Esophagus (tissue), 2 donors: ENCODE measurements around the gene FSCN2. TPM values are rescaled to one million over a fixed set of nuclear protein-coding genes. Genes with fewer than 3 reads are reported as not detected.
"Not testable (repeated sequence)": the region's sequence is repeated elsewhere in the genome, so short reads cannot be mapped to it uniquely, and the experiment has no call there.

Experiments used
- H3K27ac ChIP-seq, 2 donors: one replicate each; pipeline ENCODE4 v1.5.1; 2013; ENCODE audit warnings: low read depth in 2 of 2, mild to moderate bottlenecking in 2 of 2, inconsistent platforms in 1 of 2, low read length in 1 of 2, moderate library complexity in 1 of 2
- H3K27me3 ChIP-seq, 2 donors: one replicate each; pipeline ENCODE4 v1.6.1; 2013; ENCODE audit warnings: low read length in 2 of 2, control low read depth in 1 of 2, mild to moderate bottlenecking in 1 of 2; ENCODE audit not compliant: insufficient read depth in 2 of 2, control insufficient read depth in 1 of 2
- H3K36me3 ChIP-seq, 2 donors: one replicate each; pipeline ENCODE4 v1.6.1; 2013; ENCODE audit warnings: low read length in 1 of 2; ENCODE audit not compliant: control insufficient read depth in 2 of 2, insufficient read depth in 2 of 2
- H3K4me1 ChIP-seq, 2 donors: one replicate each; pipeline ENCODE4 v1.6.1; 2013; ENCODE audit warnings: low read length in 1 of 2; ENCODE audit not compliant: control insufficient read depth in 2 of 2, insufficient read depth in 2 of 2
- H3K4me3 ChIP-seq, 2 donors: one replicate each; pipeline ENCODE4 v1.5.1; 2013; ENCODE audit warnings: low read length in 2 of 2, mild to moderate bottlenecking in 2 of 2, low read depth in 1 of 2, moderate library complexity in 1 of 2
- H3K9me3 ChIP-seq, 2 donors: one replicate each; pipeline ENCODE4 v1.6.1; 2013; ENCODE audit warnings: mild to moderate bottlenecking in 2 of 2, low read depth in 1 of 2, low read length in 1 of 2, moderate library complexity in 1 of 2; ENCODE audit not compliant: control insufficient read depth in 2 of 2, insufficient read depth in 1 of 2
- WGBS, 2 donors: extraction: QIAGEN DNeasy Blood & Tissue Kit; methylation state at CpG; one replicate each; pipeline ENCODE4 v1.1.7; 2013; 5-methylcytosine and 5-hydroxymethylcytosine counted together
- polyA plus RNA-seq, 2 donors: library from polyadenylated mRNA; stranded (reverse); fragments of 200-250 nt; gene quantifications; one replicate each; pipeline ENCODE4 v1.2.3, GENCODE V29; 2013
- donor health status: healthy with polysubstance abuse.
- donor health status: Bipolar disorder and iron deficiency.

FSCN2 gene
- polyA plus RNA-seq, 2 donors, result 0.54 to 2.0 TPM

- Histone ChIP-seq H3K9me3 (no peaks in the 10 kb centered on the region), H3K4me3 (no peak overlapping the region), H3K4me1 (peaks cover 2 to 11% of the 10 kb centered on the region in 2 donors), H3K36me3 (peaks cover 7 to 50% of the 10 kb centered on the region in 2 donors), H3K27me3 (no peaks in the 10 kb centered on the region), H3K27ac (no peak overlapping the region)
- WGBS, 2 donors, result 91 to 93% methylated on average over 6 of the region's 6 CpGs
Observed at GRCh38 chr17:81579298-81579697, 51.1 kb downstream of the FSCN2 start.

- Histone ChIP-seq H3K4me3 (no peak overlapping the region), H3K9me3 (no peaks in the 10 kb centered on the region), H3K36me3 (peaks cover 8 to 46% of the 10 kb centered on the region in 2 donors), H3K27me3 (no peaks in the 10 kb centered on the region), H3K27ac (no peak overlapping the region), H3K4me1 (peaks cover 2 to 11% of the 10 kb centered on the region in 2 donors)
- 93% methylated on average over 10 of the region's 10 CpGs for WGBS, 2 donors
Observed at GRCh38 chr17:81579821-81580321, 51.7 kb downstream of the FSCN2 start.

- peaks cover 2 to 11% of the 10 kb centered on the region in 2 donors for H3K4me1 ChIP-seq
- H3K27me3 ChIP-seq, result no peaks in the 10 kb centered on the region
- no peaks in the 10 kb centered on the region for H3K9me3 ChIP-seq
- no peak overlapping the region for H3K27ac ChIP-seq
- H3K4me3 ChIP-seq, result no peak overlapping the region
- 95 to 98% methylated on average over 6 of the region's 6 CpGs for WGBS, 2 donors
- peaks cover 8 to 43% of the 10 kb centered on the region in 2 donors for H3K36me3 ChIP-seq
Observed at GRCh38 chr17:81580481-81580880, 52.3 kb downstream of the FSCN2 start.

GRCh38 chr17:81581758-81582157 is 53.6 kb downstream of the FSCN2 start:
- H3K27me3 ChIP-seq, result no peaks in the 10 kb centered on the region
- peaks cover 2 to 9% of the 10 kb centered on the region in 2 donors for H3K4me1 ChIP-seq
- no peak overlapping the region for H3K4me3 ChIP-seq
- no peak overlapping the region for H3K27ac ChIP-seq
- peaks cover 15 to 46% of the 10 kb centered on the region in 2 donors for H3K36me3 ChIP-seq
- 93% methylated on average over 8 of the region's 8 CpGs for WGBS, 2 donors
- no peaks in the 10 kb centered on the region for H3K9me3 ChIP-seq

- H3K9me3 ChIP-seq, result no peaks in the 10 kb centered on the region
- WGBS, 2 donors, result 86 to 91% methylated on average over 5 of the region's 5 CpGs
- peaks cover 16 to 46% of the 10 kb centered on the region in 2 donors for H3K36me3 ChIP-seq
- H3K4me1 ChIP-seq, result peaks cover 0 to 5% of the 10 kb centered on the region in 2 donors
- H3K27me3 ChIP-seq, result no peaks in the 10 kb centered on the region
- no peak overlapping the region for H3K27ac ChIP-seq
- no peak overlapping the region for H3K4me3 ChIP-seq
Observed at GRCh38 chr17:81582341-81582740, 54.2 kb downstream of the FSCN2 start.

GRCh38 chr17:81582749-81583148 is 54.6 kb downstream of the FSCN2 start:
- Histone ChIP-seq H3K27ac (no peak overlapping the region), H3K36me3 (peaks cover 16 to 44% of the 10 kb centered on the region in 2 donors), H3K27me3 (no peaks in the 10 kb centered on the region), H3K4me3 (no peak overlapping the region), H3K4me1 (peaks cover 0 to 4% of the 10 kb centered on the region in 2 donors), H3K9me3 (no peaks in the 10 kb centered on the region)
- WGBS, 2 donors, result 89 to 92% methylated on average over 12 of the region's 12 CpGs

- Histone ChIP-seq H3K27ac (no peak overlapping the region), H3K36me3 (peaks cover 23 to 42% of the 10 kb centered on the region in 2 donors), H3K4me3 (no peak overlapping the region), H3K9me3 (no peaks in the 10 kb centered on the region), H3K4me1 (no peaks in the 10 kb centered on the region), H3K27me3 (no peaks in the 10 kb centered on the region)
- WGBS, 2 donors, result 88 to 89% methylated on average over 6 of the region's 6 CpGs
Observed at GRCh38 chr17:81583589-81584342, 55.6 kb downstream of the FSCN2 start.

GRCh38 chr17:81584771-81585170 is 56.6 kb downstream of the FSCN2 start:
- 93 to 94% methylated on average over 14 of the region's 14 CpGs for WGBS, 2 donors
- H3K36me3 ChIP-seq, result peaks cover 25 to 40% of the 10 kb centered on the region in 2 donors
- H3K4me1 ChIP-seq, H3K9me3 ChIP-seq, H3K27me3 ChIP-seq, H3K4me3 ChIP-seq, H3K27ac ChIP-seq: not testable (repeated sequence)

GRCh38 chr17:81586096-81586495 is 57.9 kb downstream of the FSCN2 start:
- no peaks in the 10 kb centered on the region for H3K4me1 ChIP-seq
- H3K4me3 ChIP-seq, result no peak overlapping the region
- no peaks in the 10 kb centered on the region for H3K9me3 ChIP-seq
- no peaks in the 10 kb centered on the region for H3K27me3 ChIP-seq
- WGBS, 2 donors, result 91 to 93% methylated on average over 4 of the region's 4 CpGs
- no peak overlapping the region for H3K27ac ChIP-seq
- H3K36me3 ChIP-seq, result peaks cover 25 to 37% of the 10 kb centered on the region in 2 donors
